ENCODE measurements around the gene ECT2. TPM values are rescaled to one million over a fixed set of nuclear protein-coding genes. Genes with fewer than 3 reads are reported as not detected.

The ECT2 gene
- polyA plus RNA-seq, 1 donor (not counting 4 experiments of a cell fraction or from before 2014, with no cell fraction given) = 34.2 TPM

- Histone ChIP-seq H3K9me3 (ENCODE audit: control insufficient read depth, low read depth, low read length) (no peaks in the 10 kb centered on the region), H3K79me2 (ENCODE audit: control insufficient read depth, insufficient read depth, low read length) (no peaks in the 10 kb centered on the region), H4K20me1 (ENCODE audit: control insufficient read depth, extremely low read depth, insufficient read depth, low read length) (no peaks in the 10 kb centered on the region), H3K27ac (ENCODE audit: control insufficient read depth, insufficient read depth, low read length) (no peak overlapping the region), H3K36me3 (ENCODE audit: control insufficient read depth in 2 of 2, extremely low read depth in 1 of 2, insufficient read depth in 2 of 2, low read length in 2 of 2) (peaks cover 0 to 9% of the 10 kb centered on the region in 2 experiments), H3K4me1 (ENCODE audit: control insufficient read depth, extremely low read depth, insufficient read depth, low read length) (no peaks in the 10 kb centered on the region), H3K9me1 (ENCODE audit: control insufficient read depth, extremely low read depth, insufficient read depth, low read length) (no peaks in the 10 kb centered on the region), H3K4me2 (ENCODE audit: control insufficient read depth, extremely low read depth, insufficient read depth, low read depth, low read length) (no peak overlapping the region), H3K27me3 (ENCODE audit: control insufficient read depth, extremely low read depth, insufficient read depth, low read length) (no peaks in the 10 kb centered on the region), H3K4me3 (ENCODE audit: control insufficient read depth in 2 of 3, extremely low read depth in 1 of 3, insufficient read depth in 2 of 3, low read depth in 1 of 3, low read length in 3 of 3) (no peak overlapping the region), H2AFZ (ENCODE audit: control insufficient read depth, low read length) (no peak overlapping the region), H3K9ac (ENCODE audit: control insufficient read depth, extremely low read depth, insufficient read depth, low read length) (no peak overlapping the region)
- FAIRE-seq (no peak), DNase-seq (ENCODE audit: low read depth, low spot score) (no peak)
- dilution Hi-C loops (cut with MboI; ENCODE audit: extremely low pct_ligation_motif_present, low sequenced_read_pairs) = no loop called here
- TF ChIP-seq, protein P1, sequence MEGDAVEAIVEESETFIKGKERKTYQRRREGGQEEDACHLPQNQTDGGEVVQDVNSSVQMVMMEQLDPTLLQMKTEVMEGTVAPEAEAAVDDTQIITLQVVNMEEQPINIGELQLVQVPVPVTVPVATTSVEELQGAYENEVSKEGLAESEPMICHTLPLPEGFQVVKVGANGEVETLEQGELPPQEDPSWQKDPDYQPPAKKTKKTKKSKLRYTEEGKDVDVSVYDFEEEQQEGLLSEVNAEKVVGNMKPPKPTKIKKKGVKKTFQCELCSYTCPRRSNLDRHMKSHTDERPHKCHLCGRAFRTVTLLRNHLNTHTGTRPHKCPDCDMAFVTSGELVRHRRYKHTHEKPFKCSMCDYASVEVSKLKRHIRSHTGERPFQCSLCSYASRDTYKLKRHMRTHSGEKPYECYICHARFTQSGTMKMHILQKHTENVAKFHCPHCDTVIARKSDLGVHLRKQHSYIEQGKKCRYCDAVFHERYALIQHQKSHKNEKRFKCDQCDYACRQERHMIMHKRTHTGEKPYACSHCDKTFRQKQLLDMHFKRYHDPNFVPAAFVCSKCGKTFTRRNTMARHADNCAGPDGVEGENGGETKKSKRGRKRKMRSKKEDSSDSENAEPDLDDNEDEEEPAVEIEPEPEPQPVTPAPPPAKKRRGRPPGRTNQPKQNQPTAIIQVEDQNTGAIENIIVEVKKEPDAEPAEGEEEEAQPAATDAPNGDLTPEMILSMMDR (optimal IDR thresholded peaks at IDR 0.05 in 1 of 3, IDR thresholded peaks at IDR 0.05 in 1 of 3, conservative IDR thresholded peaks at IDR 0.05 in 1 of 3; ENCODE audit: extremely low read depth in 1 of 3, insufficient read depth in 2 of 3, low read length in 3 of 3) = no peak
- TF ChIP-seq EZH2 (IDR thresholded peaks at IDR 0.05; ENCODE audit: low read length) = no peak
Measured at GRCh38 chr3:172786036-172786435, 35.5 kb downstream of the ECT2 start.

- Histone ChIP-seq H3K4me1 (ENCODE audit: control insufficient read depth, extremely low read depth, insufficient read depth, low read length) (no peaks in the 10 kb centered on the region), H3K27me3 (ENCODE audit: control insufficient read depth, extremely low read depth, insufficient read depth, low read length) (no peaks in the 10 kb centered on the region), H3K36me3 (ENCODE audit: control insufficient read depth in 2 of 2, extremely low read depth in 1 of 2, insufficient read depth in 2 of 2, low read length in 2 of 2) (peaks cover 0 to 9% of the 10 kb centered on the region in 2 experiments), H3K9me1 (ENCODE audit: control insufficient read depth, extremely low read depth, insufficient read depth, low read length) (no peaks in the 10 kb centered on the region), H3K79me2 (ENCODE audit: control insufficient read depth, insufficient read depth, low read length) (no peaks in the 10 kb centered on the region), H3K4me3 (ENCODE audit: control insufficient read depth in 2 of 3, extremely low read depth in 1 of 3, insufficient read depth in 2 of 3, low read depth in 1 of 3, low read length in 3 of 3) (no peak overlapping the region), H3K9ac (ENCODE audit: control insufficient read depth, extremely low read depth, insufficient read depth, low read length) (no peak overlapping the region), H4K20me1 (ENCODE audit: control insufficient read depth, extremely low read depth, insufficient read depth, low read length) (no peaks in the 10 kb centered on the region), H2AFZ (ENCODE audit: control insufficient read depth, low read length) (no peak overlapping the region), H3K9me3 (ENCODE audit: control insufficient read depth, low read depth, low read length) (no peaks in the 10 kb centered on the region), H3K27ac (ENCODE audit: control insufficient read depth, insufficient read depth, low read length) (no peak overlapping the region), H3K4me2 (ENCODE audit: control insufficient read depth, extremely low read depth, insufficient read depth, low read depth, low read length) (no peak overlapping the region)
- no peak for TF ChIP-seq EZH2 (IDR thresholded peaks at IDR 0.05; ENCODE audit: low read length)
- TF ChIP-seq, protein P1 (optimal IDR thresholded peaks at IDR 0.05 in 1 of 3, IDR thresholded peaks at IDR 0.05 in 1 of 3, conservative IDR thresholded peaks at IDR 0.05 in 1 of 3; ENCODE audit: extremely low read depth in 1 of 3, insufficient read depth in 2 of 3, low read length in 3 of 3) = no peak
- DNase-seq (ENCODE audit: low read depth, low spot score) = no peak
- no peak for FAIRE-seq
- dilution Hi-C loops (cut with MboI; ENCODE audit: extremely low pct_ligation_motif_present, low sequenced_read_pairs) = no loop called here
Measured at GRCh38 chr3:172787019-172787418, 36.5 kb downstream of the ECT2 start.

Data from keratinocyte (primary cell).